ENCODE measurements around the gene ADGRG3.

DNA sequence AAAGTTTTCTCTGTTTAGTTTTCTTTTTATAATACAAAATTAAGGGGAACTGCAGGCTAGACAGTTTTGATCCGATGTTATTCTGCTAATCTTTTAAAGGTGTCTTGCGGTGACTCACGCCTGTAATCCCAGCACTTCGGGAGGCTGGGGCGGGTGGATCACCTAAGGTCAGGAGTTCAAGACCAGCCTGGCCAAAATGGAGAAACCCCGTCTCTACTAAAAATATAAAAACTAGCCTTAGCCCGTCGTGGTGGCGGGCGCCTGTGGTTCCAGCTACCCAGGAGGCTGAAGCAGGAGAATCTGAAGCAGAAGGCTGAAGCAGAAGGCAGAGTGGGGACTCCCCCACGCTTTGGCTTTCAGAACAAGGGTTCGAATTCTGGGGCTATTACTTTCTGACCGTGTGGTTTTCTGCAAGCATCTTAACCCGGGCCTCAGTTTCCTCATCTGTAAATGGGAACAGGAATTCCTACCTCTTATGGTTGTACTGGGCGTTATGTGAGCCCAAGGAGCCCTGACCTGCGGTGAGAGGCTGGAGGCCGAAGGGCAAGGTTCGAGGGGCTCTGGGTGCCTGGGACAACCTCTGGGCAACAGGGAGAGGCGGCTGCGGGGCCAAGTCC is 66.3 kb downstream of the ADGRG3 start:
- TF ChIP-seq EZH2phosphoT487 (IDR thresholded peaks at IDR 0.05; ENCODE audit: low read depth) (no peak), CTCF (IDR thresholded peaks at IDR 0.05; ENCODE audit: low read depth, low read length) (no peak)
